Endothelial cell of umbilical vein (primary cell): Measurements from ENCODE around the gene POLE2.

Experiments used
- POLR2AphosphoS5 ChIP-seq: IDR thresholded peaks from 2 replicates; pipeline ENCODE4 v1.6.1; 2012; ENCODE audit warnings: low read depth, mild to moderate bottlenecking, control low read depth, low read length, moderate library complexity; ENCODE audit not compliant: insufficient read depth
- TF ChIP-seq, protein P1 (sequence below), 2 donors: IDR thresholded peaks; 1 replicate in 1 of 2; 2 replicates in 1 of 2; pipeline ENCODE4 v1.5.1; 2011; ENCODE audit warnings: low read length in 2 of 2, mild to moderate bottlenecking in 2 of 2, moderate library complexity in 2 of 2, control low read depth in 1 of 2, inconsistent platforms in 1 of 2, low read depth in 1 of 2; ENCODE audit not compliant: insufficient read depth in 1 of 2; ENCODE audit errors: extremely low read depth in 1 of 2

DNA sequence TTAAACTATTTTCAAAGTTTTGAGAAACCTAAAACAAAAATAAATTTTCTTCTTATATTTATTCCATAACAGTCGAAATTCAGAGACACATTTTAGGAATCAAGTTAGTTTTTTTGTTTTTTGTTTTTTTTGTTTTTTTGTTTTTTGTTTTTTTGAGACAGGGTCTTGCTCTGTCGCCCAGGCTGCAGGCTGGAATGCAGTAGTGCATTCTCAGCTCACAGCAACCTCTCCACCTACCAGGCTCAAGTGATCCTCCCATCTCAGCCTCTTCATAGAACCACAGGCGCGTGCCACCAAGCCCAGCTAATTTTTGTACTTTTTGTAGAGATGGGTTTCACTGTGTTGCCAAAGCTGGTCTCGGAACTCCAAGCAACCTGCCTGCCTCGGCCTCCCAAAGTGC lies 34.5 kb downstream of the POLE2 start:
- TF ChIP-seq, protein P1, sequence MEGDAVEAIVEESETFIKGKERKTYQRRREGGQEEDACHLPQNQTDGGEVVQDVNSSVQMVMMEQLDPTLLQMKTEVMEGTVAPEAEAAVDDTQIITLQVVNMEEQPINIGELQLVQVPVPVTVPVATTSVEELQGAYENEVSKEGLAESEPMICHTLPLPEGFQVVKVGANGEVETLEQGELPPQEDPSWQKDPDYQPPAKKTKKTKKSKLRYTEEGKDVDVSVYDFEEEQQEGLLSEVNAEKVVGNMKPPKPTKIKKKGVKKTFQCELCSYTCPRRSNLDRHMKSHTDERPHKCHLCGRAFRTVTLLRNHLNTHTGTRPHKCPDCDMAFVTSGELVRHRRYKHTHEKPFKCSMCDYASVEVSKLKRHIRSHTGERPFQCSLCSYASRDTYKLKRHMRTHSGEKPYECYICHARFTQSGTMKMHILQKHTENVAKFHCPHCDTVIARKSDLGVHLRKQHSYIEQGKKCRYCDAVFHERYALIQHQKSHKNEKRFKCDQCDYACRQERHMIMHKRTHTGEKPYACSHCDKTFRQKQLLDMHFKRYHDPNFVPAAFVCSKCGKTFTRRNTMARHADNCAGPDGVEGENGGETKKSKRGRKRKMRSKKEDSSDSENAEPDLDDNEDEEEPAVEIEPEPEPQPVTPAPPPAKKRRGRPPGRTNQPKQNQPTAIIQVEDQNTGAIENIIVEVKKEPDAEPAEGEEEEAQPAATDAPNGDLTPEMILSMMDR (IDR thresholded peaks at IDR 0.05; ENCODE audit: extremely low read depth in 1 of 2, insufficient read depth in 1 of 2, low read depth in 1 of 2, low read length in 2 of 2): no peak
- no peak for TF ChIP-seq POLR2AphosphoS5
